NB4 (cell line): Measurements from ENCODE around the gene SPOP.

Experiments
- DNase-seq: peaks from one replicate; pipeline ENCODE4 v3.0.0; 2010; ENCODE audit warnings: low read depth
- H3K4me3 ChIP-seq: one replicate; pipeline ENCODE4 v1.5.1; 2011; ENCODE audit warnings: mild to moderate bottlenecking, low read depth, low read length, moderate library complexity
- MYC ChIP-seq: IDR thresholded peaks from 2 replicates; pipeline ENCODE4 v1.6.1; 2011; ENCODE audit warnings: low read depth, low read length
- POLR2A ChIP-seq: IDR thresholded peaks from 2 replicates; pipeline ENCODE4 v1.6.1; 2011; ENCODE audit warnings: mild to moderate bottlenecking; ENCODE audit not compliant: insufficient read length; ENCODE audit errors: extremely low read depth
- TF ChIP-seq, protein P1 (sequence below): IDR thresholded peaks from one replicate; pipeline ENCODE4 v1.5.1; 2012; ENCODE audit warnings: low read depth, low read length
- TF ChIP-seq, protein P2 (sequence below): IDR thresholded peaks from 2 replicates; pipeline ENCODE4 v1.6.1; 2011; ENCODE audit warnings: low read depth, low read length

Gene SPOP

DNA sequence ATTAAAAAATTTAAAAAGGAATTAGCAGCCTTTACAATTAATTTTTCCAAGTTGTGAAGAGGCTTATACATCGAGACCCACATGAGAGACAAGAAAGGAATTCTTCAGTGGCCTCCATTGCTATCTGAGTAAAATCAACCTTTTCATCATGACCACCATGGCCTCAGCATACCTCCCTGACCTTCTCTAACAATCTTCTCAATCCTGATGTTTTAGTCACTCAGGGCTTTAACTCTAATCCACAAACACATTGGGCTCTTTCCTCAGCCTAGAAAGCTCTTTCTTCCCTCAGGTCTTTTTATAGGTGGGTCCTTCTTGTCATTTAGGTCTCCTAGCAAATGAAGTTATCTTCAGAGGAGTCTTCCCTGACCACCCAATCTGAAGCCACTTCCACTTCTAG, 46.4 kb downstream of the SPOP start:
- TF ChIP-seq MYC (no peak), POLR2A (no peak)
- TF ChIP-seq, protein P1, sequence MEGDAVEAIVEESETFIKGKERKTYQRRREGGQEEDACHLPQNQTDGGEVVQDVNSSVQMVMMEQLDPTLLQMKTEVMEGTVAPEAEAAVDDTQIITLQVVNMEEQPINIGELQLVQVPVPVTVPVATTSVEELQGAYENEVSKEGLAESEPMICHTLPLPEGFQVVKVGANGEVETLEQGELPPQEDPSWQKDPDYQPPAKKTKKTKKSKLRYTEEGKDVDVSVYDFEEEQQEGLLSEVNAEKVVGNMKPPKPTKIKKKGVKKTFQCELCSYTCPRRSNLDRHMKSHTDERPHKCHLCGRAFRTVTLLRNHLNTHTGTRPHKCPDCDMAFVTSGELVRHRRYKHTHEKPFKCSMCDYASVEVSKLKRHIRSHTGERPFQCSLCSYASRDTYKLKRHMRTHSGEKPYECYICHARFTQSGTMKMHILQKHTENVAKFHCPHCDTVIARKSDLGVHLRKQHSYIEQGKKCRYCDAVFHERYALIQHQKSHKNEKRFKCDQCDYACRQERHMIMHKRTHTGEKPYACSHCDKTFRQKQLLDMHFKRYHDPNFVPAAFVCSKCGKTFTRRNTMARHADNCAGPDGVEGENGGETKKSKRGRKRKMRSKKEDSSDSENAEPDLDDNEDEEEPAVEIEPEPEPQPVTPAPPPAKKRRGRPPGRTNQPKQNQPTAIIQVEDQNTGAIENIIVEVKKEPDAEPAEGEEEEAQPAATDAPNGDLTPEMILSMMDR = no peak
- TF ChIP-seq, protein P2, sequence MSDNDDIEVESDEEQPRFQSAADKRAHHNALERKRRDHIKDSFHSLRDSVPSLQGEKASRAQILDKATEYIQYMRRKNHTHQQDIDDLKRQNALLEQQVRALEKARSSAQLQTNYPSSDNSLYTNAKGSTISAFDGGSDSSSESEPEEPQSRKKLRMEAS = no peak
- no peak overlapping the region for H3K4me3 ChIP-seq
- DNase-seq = no peak

DNA sequence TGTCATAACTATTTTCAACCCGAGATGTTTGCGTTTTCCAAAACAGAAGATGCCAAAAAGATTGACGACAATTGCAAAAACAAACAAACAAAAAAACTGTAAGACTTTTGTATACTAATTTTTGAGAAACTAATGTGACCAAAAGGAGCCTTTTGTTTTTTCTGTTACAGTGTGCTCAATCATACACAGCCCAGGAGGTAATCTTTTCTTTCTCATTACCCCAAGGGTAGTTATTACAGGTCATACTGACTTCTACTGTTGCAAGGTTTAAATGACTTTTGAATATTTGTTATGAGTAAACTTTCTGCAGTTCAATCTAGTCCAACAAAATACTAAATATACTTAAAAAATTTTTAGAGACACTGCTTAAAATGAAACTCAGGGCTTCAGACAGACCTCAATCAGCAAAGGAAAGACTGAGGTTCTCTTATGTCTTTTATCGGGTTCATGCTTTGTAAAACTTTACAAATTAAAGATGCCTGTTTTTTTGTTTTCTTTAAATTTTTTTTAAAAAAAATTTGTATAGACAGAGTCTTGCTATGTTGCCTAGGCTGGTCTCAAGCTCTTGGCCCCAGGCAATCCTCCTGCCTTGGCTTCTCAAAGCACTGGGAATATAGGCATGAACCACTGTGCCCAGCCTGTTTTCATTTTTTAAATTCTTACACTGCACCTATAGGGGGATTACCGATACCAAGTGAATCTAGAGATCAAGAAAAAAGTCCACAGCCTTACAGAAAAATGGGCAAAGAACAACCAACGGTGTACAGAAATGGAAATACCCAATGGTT, 47.6 kb downstream of the SPOP start:
- H3K4me3 ChIP-seq = no peak overlapping the region
- TF ChIP-seq MYC (no peak), POLR2A (no peak)
- TF ChIP-seq, protein P2 = no peak
- TF ChIP-seq, protein P1 = no peak
- DNase-seq = no peak

DNA sequence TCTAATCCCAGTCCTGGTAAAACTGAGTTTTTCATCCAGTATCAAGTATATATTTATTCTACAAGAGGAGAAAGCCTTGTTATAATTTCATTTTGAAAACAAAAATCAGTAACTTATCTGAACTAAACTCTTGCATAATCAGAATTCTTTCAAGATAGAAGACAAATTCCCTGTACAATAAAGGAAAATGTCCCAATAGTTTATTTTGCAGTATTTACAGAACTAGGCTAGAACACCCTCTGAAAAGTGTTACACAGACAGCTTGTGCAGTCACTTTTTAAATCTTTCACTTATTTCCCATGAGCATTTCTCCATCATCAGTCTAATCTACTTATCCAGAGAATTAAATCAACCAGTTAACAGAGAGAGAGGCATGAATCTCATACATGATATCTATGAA, 48.5 kb downstream of the SPOP start:
- TF ChIP-seq, protein P1 = no peak
- no peak overlapping the region for H3K4me3 ChIP-seq
- DNase-seq = no peak

DNA sequence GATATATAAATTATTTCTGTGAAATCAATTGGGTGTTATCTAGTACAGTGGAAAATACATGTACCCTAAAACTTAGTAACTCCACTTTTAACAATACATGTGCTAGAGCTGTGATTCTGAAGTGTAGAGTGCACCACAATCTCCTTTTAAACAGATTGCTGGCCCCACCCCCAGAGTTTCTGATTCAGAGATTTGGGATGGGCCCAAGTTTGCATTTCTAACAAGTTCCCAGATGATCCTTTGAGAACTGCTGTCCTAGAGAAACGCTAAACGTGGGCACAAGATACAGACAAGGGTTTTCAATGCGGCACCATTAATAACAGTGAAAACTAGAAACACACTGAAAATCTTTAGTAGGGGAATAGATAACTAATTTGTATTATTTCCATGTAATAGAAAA, 53.0 kb downstream of the SPOP start:
- no peak for DNase-seq
- TF ChIP-seq MYC (no peak), POLR2A (no peak)
- TF ChIP-seq, protein P1 = no peak
- TF ChIP-seq, protein P2 = no peak
- no peak overlapping the region for H3K4me3 ChIP-seq

DNA sequence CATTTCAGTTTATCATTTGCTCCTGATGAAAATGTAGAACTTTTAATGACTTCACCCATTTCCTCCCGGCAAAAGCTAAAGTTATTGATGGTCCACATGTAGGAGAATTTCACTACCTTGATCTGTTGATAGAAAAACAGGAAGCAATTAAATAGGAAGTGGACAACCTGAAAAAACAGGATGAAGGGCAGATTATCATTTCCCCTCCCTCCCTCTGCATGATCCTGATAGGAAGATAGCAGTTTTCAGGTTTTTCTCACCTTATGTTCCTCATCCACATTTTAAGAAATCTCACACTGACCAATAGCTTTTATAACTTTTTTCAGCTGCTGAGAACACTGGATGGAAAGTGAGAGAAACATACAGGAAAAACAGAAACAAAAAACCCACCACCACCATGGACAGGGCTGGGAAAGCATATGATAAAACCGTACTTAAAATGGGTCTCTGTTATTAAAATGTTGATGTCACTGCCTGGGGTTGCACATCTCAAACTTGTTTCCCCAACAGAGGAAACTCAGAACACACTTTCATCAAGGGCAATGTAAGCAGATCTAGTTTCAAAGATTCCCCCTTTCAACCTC, 55.9 kb downstream of the SPOP start:
- TF ChIP-seq, protein P1 = no peak
- TF ChIP-seq, protein P2 = no peak
- TF ChIP-seq MYC (no peak), POLR2A (no peak)
- no peak for DNase-seq
- no peak overlapping the region for H3K4me3 ChIP-seq

DNA sequence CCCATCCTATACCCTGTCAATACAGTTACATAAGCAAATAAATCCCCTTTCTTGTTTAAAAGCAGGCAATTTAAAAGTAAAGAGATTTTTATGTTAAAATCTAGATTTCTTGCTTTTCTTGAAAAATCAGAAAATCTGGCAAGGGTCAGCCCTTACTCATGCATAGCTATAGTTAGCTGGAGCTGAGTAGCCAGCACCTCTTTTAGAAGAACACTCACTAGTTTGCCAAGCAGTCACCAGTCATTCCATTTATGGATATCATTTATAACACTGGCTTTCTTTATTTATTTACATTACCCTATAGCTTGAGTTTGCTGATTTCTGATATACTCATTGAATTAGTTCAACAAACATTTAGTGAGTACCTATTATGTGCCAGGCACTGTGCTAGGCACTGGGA, 56.5 kb downstream of the SPOP start:
- H3K4me3 ChIP-seq = no peak overlapping the region
- TF ChIP-seq MYC (no peak), POLR2A (no peak)
- TF ChIP-seq, protein P1 = no peak
- TF ChIP-seq, protein P2 = no peak
- DNase-seq = no peak
